NCI-H1092 (cell line): ENCODE measurements around the gene TAS2R8.
A peak's percentile ranks its signal among the peaks of the same experiment; 100 is the strongest.
"Not testable (repeated sequence)": the region's sequence is repeated elsewhere in the genome, so short reads cannot be mapped to it uniquely, and the experiment has no call there.

Experiments used
- DNase-seq: peaks from one replicate; lab custom pipeline; 2025; lab: John Stamatoyannopoulos, UW

The TAS2R8 gene, protein sequence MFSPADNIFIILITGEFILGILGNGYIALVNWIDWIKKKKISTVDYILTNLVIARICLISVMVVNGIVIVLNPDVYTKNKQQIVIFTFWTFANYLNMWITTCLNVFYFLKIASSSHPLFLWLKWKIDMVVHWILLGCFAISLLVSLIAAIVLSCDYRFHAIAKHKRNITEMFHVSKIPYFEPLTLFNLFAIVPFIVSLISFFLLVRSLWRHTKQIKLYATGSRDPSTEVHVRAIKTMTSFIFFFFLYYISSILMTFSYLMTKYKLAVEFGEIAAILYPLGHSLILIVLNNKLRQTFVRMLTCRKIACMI

DNA sequence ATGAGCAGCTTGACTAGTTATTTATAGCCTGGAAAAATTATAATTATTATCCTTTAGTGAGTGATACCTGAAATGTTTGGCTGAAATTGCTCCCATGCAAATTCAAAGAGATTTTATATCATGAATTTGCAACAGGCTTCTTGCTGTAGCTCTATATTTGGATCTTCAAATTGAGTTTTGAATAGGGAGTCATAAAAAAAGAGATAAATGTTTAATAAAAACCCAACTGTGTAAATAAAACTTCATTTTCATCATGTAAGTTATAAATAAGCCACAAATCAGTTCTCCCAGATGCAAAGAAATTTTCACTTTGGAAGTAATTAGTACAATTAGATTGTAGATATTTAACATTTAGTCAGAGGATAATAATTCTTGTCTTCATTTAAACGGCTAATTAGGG is at the start of gene TAS2R8:
Gene TAS2R8, minus strand, starts transcription at position 101 of the 400 bp plus-strand sequence. CDS start 306 bp downstream, outside the sequence.
- DNase-seq: no peak

DNA sequence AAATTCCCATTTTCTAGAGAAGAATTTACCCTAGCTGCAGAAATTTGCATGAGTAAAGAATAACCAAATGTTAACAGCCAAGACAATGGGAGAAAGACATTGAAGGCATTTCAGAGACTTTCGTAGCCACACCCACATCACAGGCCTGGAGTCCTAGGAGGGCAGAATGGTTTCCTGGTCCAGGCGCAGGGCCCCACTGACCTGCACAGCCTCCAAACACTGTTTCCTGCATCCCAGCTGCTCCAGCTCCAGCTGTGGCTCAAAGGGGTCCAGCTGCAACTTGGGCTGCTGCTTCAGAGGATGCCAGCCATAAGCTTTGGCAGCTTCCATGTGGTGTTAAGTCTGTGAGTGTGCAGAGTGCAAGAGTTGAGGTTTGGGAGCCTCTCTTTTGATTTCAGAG is 48.7 kb upstream of the TAS2R8 start:
- no peak for DNase-seq

DNA sequence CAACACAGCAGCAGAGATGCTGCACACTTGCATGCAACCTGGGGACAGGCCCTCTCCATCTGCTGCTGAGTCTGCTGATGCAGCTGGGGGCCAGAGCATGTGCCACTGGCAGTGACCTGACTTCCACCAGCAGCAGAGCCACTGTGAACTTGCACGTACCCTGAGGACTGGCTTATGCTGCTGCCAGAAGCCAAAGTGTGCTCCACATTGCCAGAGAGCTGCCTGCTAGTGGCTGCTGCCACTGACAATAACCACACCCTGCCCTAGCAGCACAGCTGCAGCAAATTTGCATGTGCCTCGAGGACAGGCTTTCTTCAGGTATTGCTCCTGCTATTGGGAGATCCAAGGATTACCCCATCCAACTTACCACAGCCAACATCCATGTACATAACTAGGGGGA is 46.7 kb upstream of the TAS2R8 start:
- DNase-seq: no peak

DNA sequence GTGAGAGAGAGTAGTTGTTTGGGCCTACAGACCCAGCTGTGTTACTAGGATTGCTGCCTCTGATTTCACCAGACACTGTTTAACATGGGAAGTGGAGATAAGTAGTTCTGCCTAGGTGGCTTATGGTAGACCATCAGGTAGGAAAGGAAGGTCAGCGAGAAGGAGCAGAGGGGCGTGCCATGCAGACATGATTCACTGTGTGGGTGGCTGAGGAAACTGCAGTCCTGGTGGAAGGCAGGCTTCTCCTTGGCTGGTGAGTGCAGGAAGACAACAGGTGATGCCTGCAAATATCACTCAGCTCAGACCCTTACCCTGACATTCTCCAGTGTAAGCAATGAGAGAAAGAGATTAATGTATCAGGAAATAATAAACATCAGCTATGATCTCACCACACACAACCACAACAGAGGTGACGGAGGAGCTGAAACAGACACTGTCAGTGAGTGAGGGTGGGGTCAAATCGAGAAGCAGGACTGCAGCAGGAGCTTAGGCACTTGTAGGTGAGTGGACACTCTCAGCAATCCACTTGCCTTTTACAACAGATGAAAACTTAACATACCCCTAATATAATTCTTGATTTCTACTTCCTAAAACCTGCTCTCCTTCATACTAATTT is 44.3 kb upstream of the TAS2R8 start:
- no peak for DNase-seq

DNA sequence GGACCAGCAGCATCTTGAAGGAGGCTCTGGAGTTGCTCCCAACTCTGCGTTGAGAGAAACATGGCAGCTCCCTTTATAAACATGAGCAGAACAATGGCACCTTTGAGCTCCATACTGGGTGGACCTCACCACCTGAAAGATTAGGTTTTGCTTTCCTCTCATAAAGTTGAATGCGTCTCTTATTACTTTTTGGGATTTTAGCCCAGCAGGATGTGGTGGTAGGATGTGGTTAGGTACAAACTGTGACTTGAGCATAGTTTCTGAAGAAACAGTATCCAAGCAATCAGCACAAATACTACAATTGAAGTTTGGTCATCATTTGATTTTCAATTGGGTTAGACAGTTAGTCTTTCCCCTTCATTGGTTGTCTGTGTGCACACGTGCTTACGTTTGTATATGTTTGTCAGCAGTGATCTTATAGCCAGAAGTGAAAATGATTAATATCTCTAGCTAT is 42.4 kb upstream of the TAS2R8 start, which contains the start of gene PRR4:
Gene PRR4, minus strand, starts transcription at position 51 of the 454 bp plus-strand sequence. Its CDS starts 38 bp downstream, at position 13.
- no peak for DNase-seq

DNA sequence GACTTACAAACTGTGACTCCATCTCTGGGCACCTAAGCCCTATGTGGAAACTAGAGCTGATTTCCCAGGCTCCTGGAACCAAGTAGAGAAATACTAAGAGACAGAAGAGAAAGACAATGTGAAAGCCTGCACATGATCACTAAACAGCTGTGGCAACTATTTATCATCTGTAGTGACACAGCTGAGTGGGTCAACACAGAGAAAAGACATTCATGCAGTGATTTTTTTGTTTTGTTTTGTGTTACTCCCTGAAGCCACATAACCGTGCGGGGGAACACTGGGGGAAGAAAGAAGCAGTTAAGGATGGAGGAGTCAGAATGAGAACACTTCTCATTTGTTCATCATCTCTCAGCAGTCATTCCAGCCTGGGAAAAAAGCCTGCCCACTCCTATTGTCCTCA is 40.7 kb upstream of the TAS2R8 start:
- no peak for DNase-seq

DNA sequence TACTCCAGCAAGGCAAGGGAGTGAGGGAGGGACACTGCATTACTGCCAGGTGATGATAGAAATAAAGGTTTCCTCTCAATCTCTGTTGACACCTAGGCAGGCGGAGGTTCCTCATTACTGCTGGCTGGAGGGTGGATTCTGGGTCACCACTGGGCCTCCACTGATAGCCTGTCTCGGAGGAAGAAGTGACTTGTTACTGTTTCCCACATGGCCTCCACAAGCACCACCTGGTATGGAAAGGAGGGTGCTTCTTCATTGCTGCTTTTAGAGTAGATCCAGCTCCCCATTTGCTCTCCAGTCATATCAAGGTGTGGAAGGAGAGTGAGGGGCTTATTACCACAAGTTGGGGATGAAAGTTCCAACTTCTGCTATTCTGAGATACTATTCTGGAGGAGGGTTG is 35.8 kb upstream of the TAS2R8 start:
- no peak for DNase-seq

DNA sequence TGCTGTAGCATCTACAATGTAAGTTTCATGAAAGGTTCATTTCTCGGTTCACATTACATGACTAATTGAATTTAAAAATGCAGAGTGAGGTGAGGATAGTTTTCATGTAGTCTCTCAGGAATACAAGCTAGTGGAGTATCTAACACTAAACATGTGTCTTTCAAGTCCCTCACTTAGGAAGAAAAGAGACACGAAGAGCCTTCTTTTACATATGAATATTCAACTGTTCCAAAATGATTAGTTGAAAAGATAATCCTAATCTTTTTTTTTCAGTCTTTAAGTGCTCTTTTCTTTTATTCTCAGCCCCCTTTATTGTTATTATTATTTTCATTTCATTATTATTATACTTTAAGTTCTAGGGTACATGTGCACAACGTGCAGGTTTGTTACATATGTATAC is 31.4 kb upstream of the TAS2R8 start:
- no peak for DNase-seq

DNA sequence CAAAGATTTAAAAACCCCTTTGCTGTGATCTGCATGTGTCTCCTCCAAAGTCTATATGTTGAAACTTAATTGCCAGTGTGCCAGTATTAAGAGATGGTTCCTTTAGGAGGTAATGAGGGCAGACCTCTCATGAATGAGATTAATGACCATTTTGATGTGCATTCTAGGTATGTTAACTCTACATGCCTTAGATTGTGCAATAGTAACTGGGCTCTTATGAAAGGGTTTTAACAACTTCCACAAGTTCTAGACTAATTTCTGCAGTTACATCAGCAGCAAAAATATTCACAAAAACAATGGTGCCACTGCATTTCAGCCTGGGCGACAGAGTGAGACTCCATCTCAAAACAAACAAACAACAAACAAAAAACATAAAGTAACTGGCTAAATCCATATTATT is 22.9 kb upstream of the TAS2R8 start:
- no peak for DNase-seq

DNA sequence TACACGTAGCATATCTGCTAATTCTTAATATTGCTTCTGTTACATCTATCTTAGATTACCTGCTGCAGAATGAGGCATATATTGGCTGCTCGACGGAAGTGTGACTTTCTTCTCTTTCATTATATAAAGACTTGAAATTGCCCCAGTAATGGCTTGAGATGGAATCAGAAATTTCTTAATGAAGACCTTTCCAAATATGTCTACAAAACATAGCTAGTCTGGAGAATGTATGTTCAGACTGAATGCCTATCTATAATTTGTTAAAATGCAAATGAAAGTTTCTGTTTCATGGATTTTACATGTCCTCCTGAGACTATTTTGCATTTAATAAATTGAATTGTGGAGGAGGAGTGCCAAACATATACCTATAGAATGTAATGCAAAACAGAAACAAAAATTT is 19.2 kb upstream of the TAS2R8 start, which contains the start of gene TAS2R10:
Gene TAS2R10, minus strand, starts transcription at position 101 of the 400 bp plus-strand sequence. Its CDS starts 89 bp downstream, at position 12.
- DNase-seq: no peak

DNA sequence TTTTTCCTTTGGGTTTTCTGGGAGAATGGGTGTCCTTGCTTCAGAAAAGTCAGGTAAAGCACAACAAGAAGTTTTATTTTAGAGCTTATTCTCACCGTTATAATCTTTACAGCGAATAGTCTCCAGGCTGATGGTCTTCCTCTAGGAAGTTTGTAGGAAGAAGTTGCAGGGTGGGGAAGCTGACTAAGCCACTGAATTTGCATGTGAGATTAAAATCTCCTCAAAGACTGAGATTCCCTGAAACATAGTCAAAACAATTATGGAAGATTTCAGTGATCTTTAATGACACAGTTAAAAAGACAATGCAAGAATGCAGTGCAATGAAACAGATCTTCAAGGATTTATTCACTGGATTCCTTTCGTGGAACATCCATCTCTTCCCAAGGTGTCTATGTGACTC is 17.9 kb upstream of the TAS2R8 start:
- DNase-seq: no peak

DNA sequence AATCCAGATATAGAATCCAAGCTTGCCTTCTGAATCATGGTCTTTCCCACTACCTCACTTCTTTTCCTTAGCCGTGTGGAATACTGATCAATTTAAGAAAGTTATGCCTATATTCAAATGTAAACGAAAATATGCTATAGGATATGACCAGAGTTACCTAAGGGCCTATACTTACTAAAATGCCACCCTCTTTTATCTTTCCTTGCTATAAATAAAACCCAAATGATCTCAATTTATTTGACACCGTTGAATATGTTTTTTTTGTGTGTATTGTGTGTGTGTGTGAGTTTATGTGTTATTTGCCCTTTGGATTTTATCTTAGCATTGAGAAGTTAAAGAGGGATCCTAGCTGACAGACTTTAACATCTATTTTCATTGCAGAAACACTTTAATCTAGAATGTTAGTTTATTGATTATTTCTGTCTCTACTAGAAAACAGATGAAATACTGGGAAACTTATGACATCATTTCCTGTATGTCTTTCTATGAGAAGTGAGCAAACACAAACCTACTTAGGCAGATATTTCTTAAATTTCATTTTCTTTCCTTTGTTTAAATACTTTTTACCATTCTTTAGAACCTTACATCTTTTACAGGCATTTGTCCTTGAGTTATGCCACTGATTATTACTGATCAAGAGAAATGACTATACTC is 4.9 kb upstream of the TAS2R8 start:
- DNase-seq: no peak

DNA sequence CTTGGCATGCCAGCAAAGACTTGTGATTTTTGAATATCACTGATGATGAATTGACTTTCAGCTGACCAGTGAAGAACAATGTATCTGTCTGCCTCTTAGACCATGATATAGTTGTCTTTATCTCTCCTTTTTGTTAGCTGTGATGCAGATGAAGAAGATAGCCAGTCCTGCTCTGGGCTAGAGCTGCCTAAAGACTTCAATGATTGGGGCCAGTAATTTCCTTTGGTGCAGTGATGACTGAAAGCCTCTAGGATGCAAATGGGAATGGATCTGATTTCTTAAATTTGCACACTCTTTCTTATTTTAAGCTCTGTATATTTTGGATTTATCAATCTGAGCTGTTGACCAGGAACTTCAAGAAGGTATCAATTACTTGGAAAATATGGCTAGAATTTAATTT is 3.0 kb upstream of the TAS2R8 start, which contains the start of gene TAS2R9:
Gene TAS2R9, minus strand, starts transcription at position 101 of the 400 bp plus-strand sequence. Its CDS starts 93 bp downstream, at position 8.
- DNase-seq: no peak

DNA sequence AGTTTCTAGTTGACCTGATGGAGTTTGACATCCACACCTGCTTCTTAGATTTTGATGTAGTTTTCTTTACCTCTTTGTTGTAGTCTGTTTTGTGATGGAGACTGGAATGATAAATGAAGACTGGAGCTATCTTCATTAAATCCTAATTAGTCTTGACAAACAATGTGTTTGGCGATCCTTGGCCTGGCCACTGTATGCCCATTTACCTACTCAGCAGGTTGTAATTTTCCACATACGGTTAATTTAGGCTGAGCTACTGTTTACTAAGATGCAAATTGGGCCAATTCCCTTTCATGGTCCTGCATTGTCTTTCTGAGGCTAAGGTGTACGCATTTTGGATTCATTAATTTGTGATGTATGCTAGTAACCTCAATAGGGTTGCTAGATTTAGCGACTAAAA is 4.5 kb downstream of the TAS2R8 start, which contains the start of gene TAS2R7:
Gene TAS2R7, minus strand, starts transcription at position 41 of the 400 bp plus-strand sequence. CDS start 57 bp downstream, outside the sequence.
- DNase-seq: no peak

DNA sequence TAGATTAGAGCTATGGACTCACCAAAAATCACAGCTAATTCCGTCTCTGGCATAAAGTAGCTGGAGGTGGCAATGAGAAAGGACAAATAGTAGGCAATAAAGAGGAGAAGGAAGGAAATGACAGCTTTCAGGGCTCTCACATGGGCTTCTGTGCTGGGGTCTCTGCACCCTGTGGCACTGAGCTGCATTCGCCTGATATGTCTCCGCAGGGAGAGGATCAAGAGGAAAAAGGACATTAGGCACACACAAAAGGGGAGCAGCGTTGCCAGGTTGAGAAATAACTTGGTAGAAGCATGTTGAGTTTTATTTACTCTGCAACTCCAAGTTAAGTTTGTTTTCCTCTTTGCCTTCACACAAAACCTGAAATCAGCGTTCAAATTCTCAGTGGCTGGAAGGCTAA is 5.3 kb downstream of the TAS2R8 start:
- no peak for DNase-seq

DNA sequence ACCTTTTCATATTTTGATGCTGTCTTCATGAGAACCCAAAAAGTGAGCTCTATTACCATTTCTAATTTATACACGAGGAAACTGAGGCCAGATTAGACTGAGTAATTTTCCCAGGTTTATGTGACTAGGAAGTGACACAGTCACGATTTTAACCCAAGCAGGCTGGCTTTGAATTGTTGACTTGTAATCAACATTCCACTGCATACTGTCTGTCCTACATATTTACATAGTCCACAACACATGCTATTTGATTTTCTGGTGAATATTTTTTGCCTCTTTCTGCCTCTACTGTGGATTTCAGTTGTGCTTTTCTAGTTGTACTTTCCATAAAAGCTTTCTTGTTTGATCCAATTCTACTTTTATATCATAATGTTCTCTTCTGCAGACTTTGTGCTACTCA is 12.9 kb downstream of the TAS2R8 start:
- DNase-seq: no peak

DNA sequence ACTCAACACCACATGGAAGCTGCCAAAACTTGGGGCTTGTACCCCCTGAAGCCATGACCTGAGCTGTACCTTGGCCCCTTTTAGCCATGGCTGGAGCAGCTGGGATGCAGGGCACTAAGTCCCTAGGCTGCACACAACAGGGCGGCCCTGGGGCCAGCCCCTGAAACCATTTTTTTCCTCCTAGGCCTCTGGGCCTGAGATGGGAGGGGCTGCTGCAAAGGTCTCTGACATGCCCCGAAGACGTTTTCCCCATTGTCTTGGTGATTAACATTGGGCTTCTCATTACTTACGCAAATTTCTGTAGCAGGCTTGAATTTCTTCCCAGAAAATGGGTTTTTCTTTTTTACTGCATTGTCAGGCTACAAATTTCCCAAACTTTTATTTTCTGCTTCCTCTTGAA is 15.3 kb downstream of the TAS2R8 start:
- not testable (repeated sequence) for DNase-seq

DNA sequence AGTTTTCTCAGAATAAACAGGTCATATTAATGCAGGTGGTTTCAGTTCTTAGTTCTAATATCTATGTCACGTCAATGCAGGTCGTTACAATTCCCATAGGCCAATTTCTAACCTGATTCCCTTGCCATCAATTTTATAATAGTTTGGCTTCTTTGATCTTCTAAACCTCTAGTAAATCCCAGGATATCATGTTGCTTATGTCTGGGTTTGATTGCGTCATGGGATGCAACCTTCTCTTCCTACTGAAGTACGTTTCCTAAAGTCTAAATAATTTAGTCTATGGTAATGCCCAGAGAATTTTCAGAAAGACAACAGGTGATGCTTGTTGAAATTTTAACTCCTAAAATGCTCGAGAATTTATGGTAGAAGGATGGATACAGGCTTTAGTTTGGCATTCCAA is 23.8 kb downstream of the TAS2R8 start:
- no peak for DNase-seq

DNA sequence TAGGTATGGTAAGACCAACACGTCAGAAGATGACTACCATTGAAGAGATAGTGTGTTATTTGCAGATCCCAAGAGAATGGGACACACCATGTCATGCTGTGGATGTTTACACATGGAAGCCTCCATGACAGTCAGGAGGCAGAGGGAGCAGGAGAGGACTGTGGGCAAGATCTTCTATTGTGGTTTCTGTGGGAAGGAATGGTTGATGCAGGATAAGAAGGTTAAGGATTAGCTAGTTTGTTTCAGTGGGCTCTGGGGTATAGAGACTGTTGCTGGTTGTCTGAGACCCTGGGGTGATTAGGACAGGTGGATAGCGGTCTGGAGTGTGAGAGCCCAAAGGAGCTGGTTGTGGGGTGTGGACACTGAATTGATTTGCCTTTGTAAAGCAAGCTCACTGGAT is 28.0 kb downstream of the TAS2R8 start:
- DNase-seq: no peak

DNA sequence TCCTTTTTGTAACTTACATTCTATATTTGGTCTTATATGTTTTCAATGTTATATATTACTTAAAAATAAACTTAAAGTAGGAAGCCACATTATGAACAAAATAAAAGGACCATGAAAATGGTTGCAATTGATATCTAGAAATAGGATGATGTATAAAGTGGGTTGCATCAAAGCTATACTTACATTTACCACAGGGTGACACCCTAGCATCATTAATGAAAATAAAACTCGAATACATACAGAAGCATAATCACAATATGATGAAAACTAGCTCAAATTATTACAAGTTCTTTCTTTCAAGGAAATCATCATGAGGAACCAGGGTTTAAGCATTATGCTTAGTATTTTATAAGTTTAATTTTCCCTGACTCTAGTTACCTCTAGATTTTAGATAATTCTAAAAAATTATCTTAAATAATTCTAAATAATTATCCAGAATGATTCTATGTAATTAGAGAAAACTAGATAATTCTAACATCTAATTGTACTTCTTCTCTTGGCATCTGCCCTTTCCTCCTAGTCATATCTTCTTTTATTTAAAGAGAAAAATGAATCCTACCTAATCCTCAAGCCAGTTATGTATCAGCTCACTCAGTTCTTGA is 35.9 kb downstream of the TAS2R8 start:
- peak; percentile 6 for DNase-seq

DNA sequence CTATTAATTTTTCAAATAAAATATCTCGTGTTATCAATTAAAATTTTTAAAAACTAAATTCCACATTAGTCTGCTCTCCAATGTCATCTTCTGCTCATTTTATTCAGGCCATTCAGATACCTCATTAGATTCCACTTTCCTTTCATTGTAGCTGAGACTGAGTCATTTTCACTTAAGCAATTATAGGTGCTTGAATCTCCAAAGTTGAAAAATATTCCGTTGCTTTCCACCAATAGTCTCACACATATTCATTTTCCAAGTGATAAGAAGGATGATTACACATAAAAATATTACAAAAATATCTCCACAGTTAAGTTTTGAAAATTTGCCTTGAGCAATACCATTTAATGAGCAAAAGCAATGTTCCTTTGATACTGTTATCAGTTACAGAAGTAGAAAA is 47.4 kb downstream of the TAS2R8 start:
- DNase-seq: no peak

DNA sequence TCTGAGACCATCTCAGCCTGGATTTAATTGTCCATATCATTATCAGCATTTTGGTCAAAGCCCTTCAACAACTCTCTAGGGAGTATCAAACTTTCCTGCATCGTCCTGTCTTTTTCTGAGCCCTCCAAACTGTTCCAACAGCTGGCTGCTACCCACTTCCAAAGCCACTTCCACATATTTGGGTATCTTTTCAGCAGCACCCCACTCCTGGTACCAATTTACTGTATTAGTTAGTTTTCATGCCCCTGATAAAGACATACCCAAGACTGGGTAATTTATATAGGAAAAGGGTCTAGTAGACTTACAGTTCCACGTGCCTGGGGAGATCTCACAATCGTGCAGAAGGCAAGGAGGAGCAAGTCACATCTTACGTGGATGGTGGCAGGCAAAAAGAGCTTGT is 50.9 kb downstream of the TAS2R8 start:
- DNase-seq: no peak
